ENCODE results near the gene FNIP2.

DNA sequence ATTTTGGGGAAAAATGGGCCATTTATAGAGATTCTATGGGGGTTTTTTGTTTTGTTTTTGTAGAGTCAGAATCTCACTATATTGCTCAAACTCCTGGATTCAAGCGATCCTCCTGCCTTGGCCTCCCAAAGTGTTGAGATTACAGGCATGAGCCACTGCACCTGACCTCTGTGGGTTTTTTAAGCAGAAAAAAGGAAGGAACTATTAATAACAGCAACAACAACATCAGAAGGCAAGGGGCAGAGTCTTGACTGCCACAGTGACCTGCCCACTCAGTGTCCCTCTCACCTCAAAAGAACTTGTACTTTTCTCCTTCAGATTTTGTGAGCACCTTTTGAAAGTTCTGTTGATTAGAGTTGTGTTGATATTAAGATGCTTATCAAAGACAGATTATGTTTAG, 48.1 kb downstream of the FNIP2 start:
- TF ChIP-seq, protein P1, sequence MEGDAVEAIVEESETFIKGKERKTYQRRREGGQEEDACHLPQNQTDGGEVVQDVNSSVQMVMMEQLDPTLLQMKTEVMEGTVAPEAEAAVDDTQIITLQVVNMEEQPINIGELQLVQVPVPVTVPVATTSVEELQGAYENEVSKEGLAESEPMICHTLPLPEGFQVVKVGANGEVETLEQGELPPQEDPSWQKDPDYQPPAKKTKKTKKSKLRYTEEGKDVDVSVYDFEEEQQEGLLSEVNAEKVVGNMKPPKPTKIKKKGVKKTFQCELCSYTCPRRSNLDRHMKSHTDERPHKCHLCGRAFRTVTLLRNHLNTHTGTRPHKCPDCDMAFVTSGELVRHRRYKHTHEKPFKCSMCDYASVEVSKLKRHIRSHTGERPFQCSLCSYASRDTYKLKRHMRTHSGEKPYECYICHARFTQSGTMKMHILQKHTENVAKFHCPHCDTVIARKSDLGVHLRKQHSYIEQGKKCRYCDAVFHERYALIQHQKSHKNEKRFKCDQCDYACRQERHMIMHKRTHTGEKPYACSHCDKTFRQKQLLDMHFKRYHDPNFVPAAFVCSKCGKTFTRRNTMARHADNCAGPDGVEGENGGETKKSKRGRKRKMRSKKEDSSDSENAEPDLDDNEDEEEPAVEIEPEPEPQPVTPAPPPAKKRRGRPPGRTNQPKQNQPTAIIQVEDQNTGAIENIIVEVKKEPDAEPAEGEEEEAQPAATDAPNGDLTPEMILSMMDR (IDR thresholded peaks at IDR 0.05): no peak
- no peak for TF ChIP-seq POLR2A (IDR thresholded peaks at IDR 0.05)

Data from prostate gland (tissue), 2 donors.